Measurements from ENCODE around the gene DAD1.
A peak's percentile ranks its signal among the peaks of the same experiment; 100 is the strongest.

DAD1 gene

GRCh38 chr14:22598099-22598895 is 9.3 kb upstream of the DAD1 start, which contains the start of gene ABHD4 (continued):
- TF ChIP-seq, protein P1, sequence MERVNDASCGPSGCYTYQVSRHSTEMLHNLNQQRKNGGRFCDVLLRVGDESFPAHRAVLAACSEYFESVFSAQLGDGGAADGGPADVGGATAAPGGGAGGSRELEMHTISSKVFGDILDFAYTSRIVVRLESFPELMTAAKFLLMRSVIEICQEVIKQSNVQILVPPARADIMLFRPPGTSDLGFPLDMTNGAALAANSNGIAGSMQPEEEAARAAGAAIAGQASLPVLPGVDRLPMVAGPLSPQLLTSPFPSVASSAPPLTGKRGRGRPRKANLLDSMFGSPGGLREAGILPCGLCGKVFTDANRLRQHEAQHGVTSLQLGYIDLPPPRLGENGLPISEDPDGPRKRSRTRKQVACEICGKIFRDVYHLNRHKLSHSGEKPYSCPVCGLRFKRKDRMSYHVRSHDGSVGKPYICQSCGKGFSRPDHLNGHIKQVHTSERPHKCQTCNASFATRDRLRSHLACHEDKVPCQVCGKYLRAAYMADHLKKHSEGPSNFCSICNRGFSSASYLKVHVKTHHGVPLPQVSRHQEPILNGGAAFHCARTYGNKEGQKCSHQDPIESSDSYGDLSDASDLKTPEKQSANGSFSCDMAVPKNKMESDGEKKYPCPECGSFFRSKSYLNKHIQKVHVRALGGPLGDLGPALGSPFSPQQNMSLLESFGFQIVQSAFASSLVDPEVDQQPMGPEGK (tag by site-specific recombination; IDR thresholded peaks at IDR 0.05): peak; percentile 71
- TF ChIP-seq ZNF76 (tag by site-specific recombination; IDR thresholded peaks at IDR 0.05; ENCODE audit: borderline replicate concordance, low read depth) (peak; percentile 29; the same call in 1 of the 2 replicates), KLF10 (tag by site-specific recombination; IDR thresholded peaks at IDR 0.05) (peak; percentile 90), ZFP69B (tag by site-specific recombination; IDR thresholded peaks at IDR 0.05) (0 out of 2 replicates have a peak, but pooled peaks have one; percentile 9)
- TF ChIP-seq, protein P2, sequence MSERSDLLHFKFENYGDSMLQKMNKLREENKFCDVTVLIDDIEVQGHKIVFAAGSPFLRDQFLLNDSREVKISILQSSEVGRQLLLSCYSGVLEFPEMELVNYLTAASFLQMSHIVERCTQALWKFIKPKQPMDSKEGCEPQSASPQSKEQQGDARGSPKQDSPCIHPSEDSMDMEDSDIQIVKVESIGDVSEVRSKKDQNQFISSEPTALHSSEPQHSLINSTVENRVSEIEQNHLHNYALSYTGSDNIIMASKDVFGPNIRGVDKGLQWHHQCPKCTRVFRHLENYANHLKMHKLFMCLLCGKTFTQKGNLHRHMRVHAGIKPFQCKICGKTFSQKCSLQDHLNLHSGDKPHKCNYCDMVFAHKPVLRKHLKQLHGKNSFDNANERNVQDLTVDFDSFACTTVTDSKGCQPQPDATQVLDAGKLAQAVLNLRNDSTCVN (tag by site-specific recombination; optimal IDR thresholded peaks at IDR 0.05): peak; percentile 53
- TF ChIP-seq, protein P3, sequence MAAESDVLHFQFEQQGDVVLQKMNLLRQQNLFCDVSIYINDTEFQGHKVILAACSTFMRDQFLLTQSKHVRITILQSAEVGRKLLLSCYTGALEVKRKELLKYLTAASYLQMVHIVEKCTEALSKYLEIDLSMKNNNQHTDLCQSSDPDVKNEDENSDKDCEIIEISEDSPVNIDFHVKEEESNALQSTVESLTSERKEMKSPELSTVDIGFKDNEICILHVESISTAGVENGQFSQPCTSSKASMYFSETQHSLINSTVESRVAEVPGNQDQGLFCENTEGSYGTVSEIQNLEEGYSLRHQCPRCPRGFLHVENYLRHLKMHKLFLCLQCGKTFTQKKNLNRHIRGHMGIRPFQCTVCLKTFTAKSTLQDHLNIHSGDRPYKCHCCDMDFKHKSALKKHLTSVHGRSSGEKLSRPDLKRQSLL (tag by site-specific recombination; IDR thresholded peaks at IDR 0.05): peak; percentile 57

GRCh38 chr14:22597771-22598098 is 8.7 kb upstream of the DAD1 start:
- no peak overlapping the region for H3K27ac ChIP-seq (ENCODE audit: extremely low read depth, low read depth, low read length)
- peaks cover 0 to 17% of the 10 kb centered on the region in 2 experiments; a peak in 1 of 3 replicates for H3K36me3 ChIP-seq (ENCODE audit: control insufficient read depth in 2 of 2, insufficient read depth in 1 of 2, low read length in 2 of 2)
- CTCF ChIA-PET: interaction anchor here (0.6 to 2.2 kb wide), 4 partner anchors 27 to 1270 kb away, joined by 4 to 10 read pairs (median 5); no protein-coding TSS in a partner anchor
- POLR2A ChIA-PET: interaction anchor here (1.1 to 2.9 kb wide), 3 partner anchors 8 to 13 kb away, joined by 3 to 22 read pairs (median 6); partner anchors contain the start of gene DAD1
- peak; percentile 44; the same call in 1 of the 2 replicates for TF ChIP-seq ZNF335 (tag by site-specific recombination; conservative IDR thresholded peaks at IDR 0.05)
- no peak for TF ChIP-seq ZFP3 (tag by site-specific recombination; IDR thresholded peaks at IDR 0.05; ENCODE audit: low read depth)
- H3K9me3 ChIP-seq (ENCODE audit: control insufficient read depth, insufficient read depth, low read depth, low read length): no peaks in the 10 kb centered on the region
- H3K4me3 ChIP-seq (ENCODE audit: low read depth, low read length): peak overlapping the region; percentile 86
- 0 out of 2 replicates have a peak, but pooled peaks cover 2% of the 10 kb centered on the region for H3K4me1 ChIP-seq (ENCODE audit: control insufficient read depth, insufficient read depth, low read length)

DNA sequence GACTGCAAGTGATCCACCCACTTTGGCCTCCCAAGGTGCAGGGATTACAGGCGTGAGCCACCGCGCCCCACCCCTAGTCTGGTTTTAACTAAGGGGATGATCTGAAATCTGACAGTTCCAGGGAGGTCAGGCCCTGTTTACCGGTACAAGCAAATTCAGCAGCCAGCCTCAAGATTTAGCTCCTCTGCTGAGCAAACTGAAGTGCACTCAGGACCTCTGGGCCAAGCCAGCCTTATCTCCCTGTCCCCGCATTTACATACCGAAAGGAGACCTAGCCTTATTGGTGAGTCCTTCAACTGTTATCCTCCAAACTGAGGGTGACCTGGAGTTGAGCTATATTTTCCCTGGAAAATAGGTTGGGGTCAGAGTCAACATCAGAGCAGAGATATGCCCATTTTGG is 8.2 kb upstream of the DAD1 start:
- H3K36me3 ChIP-seq (ENCODE audit: control insufficient read depth in 2 of 2, insufficient read depth in 1 of 2, low read length in 2 of 2): peaks cover 0 to 13% of the 10 kb centered on the region in 2 experiments; a peak in 1 of 3 replicates
- H3K9me3 ChIP-seq (ENCODE audit: control insufficient read depth, insufficient read depth, low read depth, low read length): no peaks in the 10 kb centered on the region
- TF ChIP-seq ZNF621 (tag by site-specific recombination; IDR thresholded peaks at IDR 0.05): no peak
- no peak for TF ChIP-seq ZNF433 (tag by site-specific recombination; IDR thresholded peaks at IDR 0.05; ENCODE audit: low read depth)
- TF ChIP-seq ZNF202 (tag by site-specific recombination; IDR thresholded peaks at IDR 0.05; ENCODE audit: borderline replicate concordance): no peak
- TF ChIP-seq ZNF76 (tag by site-specific recombination; IDR thresholded peaks at IDR 0.05; ENCODE audit: borderline replicate concordance, low read depth): no peak
- TF ChIP-seq ZNF48 (tag by site-specific recombination; IDR thresholded peaks at IDR 0.05): no peak
- no peak for TF ChIP-seq ZFHX2 (tag by site-specific recombination; conservative IDR thresholded peaks at IDR 0.05)
- TF ChIP-seq ZNF16 (tag by site-specific recombination; IDR thresholded peaks at IDR 0.05; ENCODE audit: low read depth): no peak
- no peak for TF ChIP-seq ZNF677 (tag by site-specific recombination; IDR thresholded peaks at IDR 0.05)
- TF ChIP-seq ZNF837 (tag by site-specific recombination; IDR thresholded peaks at IDR 0.05): no peak
- no peak for TF ChIP-seq ZNF513 (tag by site-specific recombination; IDR thresholded peaks at IDR 0.05)
- TF ChIP-seq ZNF596 (tag by site-specific recombination; IDR thresholded peaks at IDR 0.05): no peak
- CTCF ChIA-PET: interaction anchor here (0.6 to 2.2 kb wide), 3 partner anchors 27 to 1270 kb away, joined by 3 to 10 read pairs (median 4); no protein-coding TSS in a partner anchor
- H3K4me1 ChIP-seq (ENCODE audit: control insufficient read depth, insufficient read depth, low read length): 0 out of 2 replicates have a peak, but pooled peaks cover 2% of the 10 kb centered on the region
- H3K27ac ChIP-seq (ENCODE audit: extremely low read depth, low read depth, low read length): no peak overlapping the region
- POLR2A ChIA-PET: interaction anchor here (1.1 to 2.9 kb wide), 2 partner anchors 8 to 13 kb away, joined by 3 to 22 read pairs; partner anchors contain the start of gene DAD1
- H3K4me3 ChIP-seq (ENCODE audit: low read depth, low read length): no peak overlapping the region
